GM21529 (cell line): ENCODE data around the gene NOX5.

Source experiments
- ATAC-seq: cut with Tn5 transposase; IDR thresholded peaks from one replicate; pipeline ENCODE4 v1.9.1; 2021; ENCODE audit not compliant: unreplicated experiment

The NOX5 gene

DNA sequence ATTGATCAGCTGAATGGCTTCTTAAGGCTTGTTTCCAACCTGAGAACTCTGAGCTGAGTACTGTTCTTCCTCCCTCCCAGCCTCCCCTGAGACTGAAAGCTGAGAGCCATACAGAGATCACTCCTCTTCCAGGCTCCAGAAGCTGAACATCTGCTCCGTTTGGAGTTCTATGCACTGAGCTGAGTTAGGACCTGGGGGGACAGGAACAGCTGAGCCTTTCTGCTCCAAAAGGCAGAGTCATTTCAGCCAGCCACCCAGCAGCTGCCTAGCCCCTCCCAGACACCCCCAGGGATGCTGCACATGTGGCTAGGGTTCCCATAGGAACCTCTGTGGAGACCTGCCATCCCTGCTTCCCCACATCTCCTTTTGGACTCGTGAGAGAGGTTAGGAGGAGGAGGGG is 81.7 kb downstream of the NOX5 start:
- no peak for ATAC-seq

DNA sequence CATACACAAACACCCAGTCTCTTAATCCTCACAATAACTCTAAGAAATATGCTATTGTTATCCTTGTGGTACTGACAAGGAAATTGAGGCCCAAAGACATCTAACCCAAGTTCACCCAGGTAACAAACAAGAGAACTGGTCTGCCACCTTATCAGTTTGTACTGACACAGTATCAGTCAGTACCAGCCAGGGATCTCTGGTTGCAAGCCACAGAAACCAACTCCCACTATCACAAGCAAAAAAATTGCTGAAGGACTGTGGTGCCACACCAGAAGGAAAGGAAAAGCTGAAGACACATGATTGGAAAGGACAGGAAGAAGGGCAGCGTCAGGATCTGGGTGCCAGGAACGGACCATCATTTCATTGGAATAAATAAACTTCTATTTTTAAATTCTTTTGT is 82.1 kb downstream of the NOX5 start:
- ATAC-seq = no peak

GRCh38 chr15:69098771-69099170 is 84.3 kb downstream of the NOX5 start:
- no peak for ATAC-seq

DNA sequence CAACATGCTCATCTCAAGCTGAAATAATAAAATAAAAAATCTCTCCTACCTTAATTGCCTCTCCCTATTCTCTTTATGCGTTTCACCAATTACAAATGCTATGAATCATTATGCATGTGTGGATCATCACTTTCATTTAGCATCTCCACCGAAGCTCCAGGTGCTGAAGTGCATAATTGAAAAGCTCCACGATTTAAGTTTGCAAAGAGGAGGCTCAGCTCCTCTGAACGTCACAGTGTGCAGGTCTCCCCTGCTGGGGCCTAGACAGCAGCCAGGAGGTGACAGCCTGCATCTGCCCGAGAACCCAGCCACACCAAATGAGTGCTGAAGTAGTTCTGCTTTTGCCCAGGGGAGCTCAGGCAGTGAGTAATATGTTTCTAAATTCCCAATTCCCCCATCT is 85.4 kb downstream of the NOX5 start:
- no peak for ATAC-seq

DNA sequence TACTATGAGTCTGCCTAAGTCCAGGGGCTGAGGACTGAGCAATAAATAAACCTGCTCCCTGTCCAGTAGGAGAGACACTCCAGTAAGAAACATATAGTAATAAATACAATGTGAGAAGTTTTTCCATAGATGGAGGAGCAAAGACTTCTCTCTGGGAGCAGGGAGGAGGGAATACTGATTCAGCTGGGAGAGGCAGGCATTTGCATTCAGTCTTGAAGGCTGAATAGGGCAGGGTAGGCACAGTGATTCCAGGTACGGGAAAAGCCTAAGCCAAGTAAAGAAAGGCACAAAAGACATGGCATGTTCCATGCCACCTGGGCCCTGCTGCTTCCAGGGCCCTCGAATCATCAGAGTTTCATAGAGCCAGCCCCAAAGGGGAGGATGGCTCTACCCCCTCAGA is 86.3 kb downstream of the NOX5 start:
- ATAC-seq = no peak

GRCh38 chr15:69104050-69104750 is 89.7 kb downstream of the NOX5 start:
- ATAC-seq = no peak

DNA sequence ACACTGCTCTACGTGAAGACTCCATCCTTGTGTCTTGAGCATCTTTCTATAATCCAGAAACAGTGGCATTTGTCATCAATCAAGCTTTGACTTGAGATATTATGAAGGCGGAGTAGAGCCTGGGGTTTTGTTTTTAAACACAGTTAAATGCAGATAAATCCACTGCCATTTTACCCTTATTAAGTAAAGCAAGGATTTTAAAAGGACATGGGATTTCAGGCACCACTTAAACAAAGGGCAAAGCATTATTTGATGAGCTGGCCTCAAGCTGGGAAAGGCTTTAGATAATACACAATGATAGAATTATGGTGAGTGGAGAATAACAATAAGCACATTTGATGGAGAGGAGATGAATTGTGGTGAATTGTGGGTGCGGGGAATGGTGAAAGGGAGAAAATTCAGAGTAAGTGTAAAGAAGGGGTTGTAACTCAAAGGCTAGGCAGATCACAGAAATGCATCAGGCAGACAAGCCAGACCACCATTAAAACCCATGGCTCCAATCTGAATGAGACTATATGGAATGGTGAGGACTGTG is 91.0 kb downstream of the NOX5 start:
- ATAC-seq = no peak

GRCh38 chr15:69107025-69107620 is 92.6 kb downstream of the NOX5 start:
- ATAC-seq = no peak
